K562 (cell line): ENCODE results near the gene CHSY1. TPM values are rescaled to one million over a fixed set of nuclear protein-coding genes. Genes with fewer than 3 reads are reported as not detected.

Source experiments
- ATAC-seq: fragments of 200-7000 bp; cut with Tn5 transposase; 3 replicates; pipeline ENCODE4 v1.9.1; 2020; ENCODE audit warnings: moderate library complexity
- BruUV-seq: library from RNA; stranded (reverse); fragments of 400-500 nt; replicated peaks from 2 replicates; lab custom pipeline; 2021; lab: Mats Ljungman, UMichigan
- CTCF ChIA-PET: fragments of 300-600 bp; formaldehyde crosslinking; extraction: SDS; loops from one replicate; lab custom pipeline; 2021; ENCODE audit warnings: low intra/inter-chr PET ratio; lab: Yijun Ruan, JAX
- POLR2A ChIA-PET: fragments of 300-600, 350-650 bp; sonication (Branson Sonifier 250); formaldehyde crosslinking; extraction: SDS; loops from one replicate; lab custom pipeline; 2021; ENCODE audit warnings: antibody characterized with exemption, inconsistent platforms; lab: Yijun Ruan, JAX
- DNase-seq, 4 experiments: peaks; one replicate each; pipeline versions ENCODE4 v3.0.0 to v3.0.0-alpha.2; 2011 to 2018; ENCODE audit warnings: low spot score in 3 of 4, mixed read lengths in 3 of 4; ENCODE audit errors: extremely low read depth in 1 of 4
- FAIRE-seq: peaks from 2 replicates; lab custom pipeline; 2011; peaks lifted over from hg19 to GRCh38; lab: Jason Lieb, UNC
- H2AFZ ChIP-seq: 2 replicates; pipeline ENCODE4 v1.6.0; 2011; ENCODE audit warnings: low read depth, low read length, control low read depth, inconsistent platforms
- H3K27ac ChIP-seq: fragments of 200-600 bp; 3 replicates; pipeline ENCODE4 v1.8.0; 2011; ENCODE audit warnings: low read depth, mild to moderate bottlenecking, control low read depth, inconsistent platforms, low read length, moderate library complexity, mixed read lengths; ENCODE audit errors: extremely low read depth
- H3K27me3 ChIP-seq, 2 experiments: fragments of 300-600 bp in 1 of 2; 2 replicates in 1 of 2; 3 replicates in 1 of 2; pipeline versions ENCODE4 v1.6.0 to v1.8.0; 2011; ENCODE audit warnings: inconsistent platforms in 2 of 2, low read length in 2 of 2, mild to moderate bottlenecking in 1 of 2, mixed read lengths in 1 of 2, moderate library complexity in 1 of 2; ENCODE audit not compliant: control insufficient read depth in 2 of 2, insufficient read depth in 2 of 2
- H3K36me3 ChIP-seq: fragments of 300-600 bp; 3 replicates; pipeline ENCODE4 v1.8.0; 2011; ENCODE audit warnings: mild to moderate bottlenecking, low read length, inconsistent platforms; ENCODE audit not compliant: control insufficient read depth, insufficient read depth
- H3K4me1 ChIP-seq, 2 experiments: fragments of 200-600 bp in 1 of 2; replicated peaks in 1 of 2; 2 replicates in 1 of 2; 3 replicates in 1 of 2; pipeline versions ENCODE4 v1.5.1 to v1.8.0; 2011; ENCODE audit warnings: inconsistent platforms in 2 of 2, low read length in 2 of 2, mild to moderate bottlenecking in 1 of 2, mixed read lengths in 1 of 2, moderate library complexity in 1 of 2; ENCODE audit not compliant: control insufficient read depth in 2 of 2, insufficient read depth in 2 of 2
- H3K4me2 ChIP-seq: 2 replicates; pipeline ENCODE4 v1.6.1; 2011; ENCODE audit warnings: low read length, control low read depth, inconsistent platforms, mixed read lengths; ENCODE audit not compliant: insufficient read depth
- H3K4me3 ChIP-seq: fragments of 200-600 bp; sonication (generic), shearing (Covaris generic); 2 replicates; pipeline ENCODE4 v1.5.1; 2016; ENCODE audit warnings: control low read depth, inconsistent platforms
- H3K79me2 ChIP-seq: fragments of 200-600 bp; 3 replicates; pipeline ENCODE4 v1.8.0; 2011; ENCODE audit warnings: low read length, inconsistent platforms; ENCODE audit not compliant: control insufficient read depth, insufficient read depth
- H3K9ac ChIP-seq, 2 experiments: 2 replicates each; pipeline versions ENCODE4 v1.6.0 to v1.6.1; 2011; ENCODE audit warnings: low read depth in 2 of 2, low read length in 2 of 2, control low read depth in 1 of 2, inconsistent platforms in 1 of 2, mild to moderate bottlenecking in 1 of 2, mixed read lengths in 1 of 2; ENCODE audit not compliant: insufficient read depth in 1 of 2
- H3K9me1 ChIP-seq: one replicate; pipeline ENCODE4 v1.6.0; 2011; ENCODE audit warnings: inconsistent platforms, mild to moderate bottlenecking, low read length, moderate library complexity; ENCODE audit not compliant: control insufficient read depth, insufficient read depth
- H3K9me3 ChIP-seq: replicated peaks from 2 replicates; pipeline ENCODE4 v1.5.1; 2011; ENCODE audit warnings: low read depth, low read length, inconsistent platforms; ENCODE audit not compliant: control insufficient read depth, insufficient read depth
- H4K20me1 ChIP-seq: replicated peaks from 2 replicates; pipeline ENCODE4 v1.6.1; 2011; ENCODE audit warnings: low read length, inconsistent platforms, mixed read lengths; ENCODE audit not compliant: control insufficient read depth, insufficient read depth
- ESRRA ChIP-seq: fragments of 450-650 bp; IDR thresholded peaks from 2 replicates; pipeline ENCODE4 v1.6.1; 2014; ENCODE audit warnings: low read depth, mild to moderate bottlenecking, moderate library complexity, borderline replicate concordance
- NFATC3 ChIP-seq: fragments of 450-650 bp; IDR thresholded peaks from 2 replicates; pipeline ENCODE4 v1.6.1; 2017; ENCODE audit warnings: mild to moderate bottlenecking
- NFE2L1 ChIP-seq: fragments of 450-650 bp; IDR thresholded peaks from 2 replicates; pipeline ENCODE4 v1.6.1; 2016; ENCODE audit warnings: missing genetic modification characterization, low read depth, mild to moderate bottlenecking, missing compliant biosample characterization, moderate library complexity, borderline replicate concordance
- TFE3 ChIP-seq: fragments of 450-650 bp; formaldehyde crosslinking; IDR thresholded peaks from 2 replicates; pipeline ENCODE4 v1.4.0; 2020; ENCODE audit warnings: mild to moderate bottlenecking, mixed read lengths
- ZNF551 ChIP-seq: fragments of 250-450 bp; sonication (Bioruptor Pico); IDR thresholded peaks from 2 replicates; pipeline ENCODE4 v1.5.0; 2021; ENCODE audit warnings: mild to moderate bottlenecking, moderate library complexity
- WGBS: fragments of 100-300 bp; shearing (Covaris generic); methylation state at CpG from one replicate; pipeline ENCODE4 v1.1.6; 2016; ENCODE audit warnings: low coverage, mixed read lengths; ENCODE audit not compliant: insufficient coverage; ENCODE audit errors: missing lambda C conversion rate; 5-methylcytosine and 5-hydroxymethylcytosine counted together
- in situ Hi-C: fragments of 300-500 bp; cut with MboI; formaldehyde crosslinking; loops from 4 replicates; pipeline ENCODE4 v1.15.0; 2018; ENCODE audit warnings: inconsistent platforms, mixed read lengths
- intact Hi-C: fragments of 100-400 bp; cut with micrococcal nuclease; formaldehyde crosslinking; loops from 2 replicates; pipeline ENCODE4 v1.14.2; 2022
- polyA plus RNA-seq, 8 experiments: library from polyadenylated mRNA; depleted of rRNA in 4 of 8; stranded (reverse) in 5 of 8; unstranded in 3 of 8; fragments of >200 nt; fragmentation: Nextera tagmentation in 2 of 8; fragmentation: Illumina TruSeq in 1 of 8; extraction: Ambion mirVana in 2 of 8; extraction: Trizol in 1 of 8; gene quantifications; 2 replicates each; pipeline versions ENCODE4 v1.2.1 to v1.2.3, GENCODE V29; 2011 to 2014; ENCODE audit warnings: inconsistent platforms in 1 of 8, missing spikeins in 1 of 8
- total RNA-seq, 7 experiments: library from RNA; depleted of rRNA in 6 of 7; stranded (reverse); fragments of >200 nt in 6 of 7; fragmentation: Illumina TruSeq in 2 of 7; extraction: Trizol in 2 of 7; gene quantifications; 2 replicates each; pipeline versions ENCODE4 v1.2.1 to v1.2.3, GENCODE V29; 2011 to 2021; ENCODE audit warnings: low replicate concordance in 1 of 7

Gene CHSY1
- total and polyA plus RNA-seq, 9 of the 15 experiments (the other 6 are each of a cell fraction or from before 2014, with no cell fraction given): 7.0 to 16.4 (median 13.4) TPM

GRCh38 chr15:101183931-101184305 is 67.9 kb downstream of the CHSY1 start:
- POLR2A ChIA-PET: interaction anchor here (1.2 to 1.6 kb wide), 2 partner anchors 9 to 15 kb away, joined by 4 to 5 read pairs; no protein-coding TSS in a partner anchor
- Histone ChIP-seq H3K9me3 (no peaks in the 10 kb centered on the region), H3K4me1 (peaks cover 5 to 14% of the 10 kb centered on the region in 2 experiments; a peak in 4 of 5 replicates), H4K20me1 (0 out of 2 replicates have a peak, but pooled peaks cover 3% of the 10 kb centered on the region), H3K9ac (no peak overlapping the region), H3K4me2 (no peak overlapping the region; the same call in 1 of the 2 replicates), H3K9me1 (no peaks in the 10 kb centered on the region), H2AFZ (no peak overlapping the region), H3K36me3 (peaks cover under 1% of the 10 kb centered on the region; the same call in 2 of the 3 replicates), H3K4me3 (no peak overlapping the region), H3K79me2 (peaks cover 15% of the 10 kb centered on the region), H3K27ac (no peak overlapping the region), H3K27me3 (no peaks in the 10 kb centered on the region)
- no peak for FAIRE-seq
- TF ChIP-seq NFE2L1: no peak
- TF ChIP-seq ZNF551 (CRISPR knock-in tag): no peak
- no peak for TF ChIP-seq TFE3 (CRISPR knock-in tag)
- TF ChIP-seq ESRRA: no peak
- TF ChIP-seq NFATC3: no peak
- no peak for DNase-seq
- intact Hi-C loops (no loop called here), in situ Hi-C loops (no loop called here)
- no TSS peak for BruUV-seq
- peak; percentile 57 for ATAC-seq
- WGBS: 58% methylated on average over 5 of the region's 5 CpGs
- CTCF ChIA-PET: no interaction called here
